Transverse colon (tissue), 4 donors: Measurements from ENCODE around the gene SGIP1. TPM values are rescaled to one million over a fixed set of nuclear protein-coding genes. Genes with fewer than 3 reads are reported as not detected.

Experiments
- DNase-seq: peaks from one replicate; pipeline ENCODE4 v3.0.0-alpha.2; 2019
- H3K27ac ChIP-seq, 4 donors: fragments of 200-600 bp; sonication (generic); 2 replicates each; pipeline ENCODE4 v1.5.1; 2016 to 2018; ENCODE audit warnings: inconsistent platforms in 4 of 4
- H3K27me3 ChIP-seq: fragments of 200-600 bp; sonication (generic); 2 replicates; pipeline ENCODE4 v1.5.1; 2017; ENCODE audit warnings: inconsistent platforms
- H3K36me3 ChIP-seq, 4 donors: fragments of 200-600 bp; sonication (generic); 2 replicates each; pipeline ENCODE4 v1.5.1; 2017 to 2019; ENCODE audit warnings: inconsistent platforms in 4 of 4
- H3K4me1 ChIP-seq, 4 donors: fragments of 200-600 bp; sonication (generic); 2 replicates each; pipeline ENCODE4 v1.5.1; 2017 to 2020; ENCODE audit warnings: inconsistent platforms in 4 of 4
- H3K4me3 ChIP-seq, 4 donors: fragments of 200-600 bp; sonication (generic); 1 replicate in 1 of 4; 2 replicates in 3 of 4; pipeline versions ENCODE4 v1.5.1 to v1.6.1; 2017 to 2019; ENCODE audit warnings: inconsistent platforms in 4 of 4
- H3K9me3 ChIP-seq, 2 donors: fragments of 200-600 bp; sonication (generic); 2 replicates each; pipeline ENCODE4 v1.5.1; 2017 to 2019; ENCODE audit warnings: inconsistent platforms in 2 of 2
- CTCF ChIP-seq, 5 experiments: fragments of 200-600 bp in 3 of 5; fragments of 450-650 bp in 2 of 5; sonication (generic) in 3 of 5; IDR thresholded peaks; 1 replicate in 2 of 5; 2 replicates in 3 of 5; pipeline ENCODE4 v1.5.1; 2016 to 2017; ENCODE audit warnings: antibody characterized with exemption in 5 of 5, inconsistent platforms in 3 of 5, mild to moderate bottlenecking in 2 of 5, moderate library complexity in 1 of 5
- EP300 ChIP-seq: sonication (generic); formaldehyde crosslinking; IDR thresholded peaks from one replicate; pipeline ENCODE4 v1.6.1; 2017; ENCODE audit warnings: antibody characterized with exemption, low read depth
- POLR2A ChIP-seq: fragments of 450-650 bp; IDR thresholded peaks from one replicate; pipeline ENCODE4 v1.6.1; 2016; ENCODE audit warnings: antibody characterized with exemption, mild to moderate bottlenecking, moderate library complexity
- POLR2AphosphoS5 ChIP-seq, 3 donors: sonication (generic); formaldehyde crosslinking; IDR thresholded peaks; one replicate each; pipeline ENCODE4 v1.6.1; 2016; ENCODE audit warnings: antibody characterized with exemption in 3 of 3
- WGBS, 2 donors: methylation state at CpG; one replicate each; pipeline ENCODE4 v1.1.5; 2018; ENCODE audit warnings: low coverage in 1 of 2; 5-methylcytosine and 5-hydroxymethylcytosine counted together
- in situ Hi-C, 4 donors: fragments of 200-750 bp; cut with MboI; loops; one replicate each; pipeline versions ENCODE4 v1.15.0 to v1.15.1; 2017; ENCODE audit warnings: low sequenced_read_pairs in 3 of 4, low pct_ligation_motif_present in 1 of 4, low pct_unique_long_range_greater_than_20kb in 1 of 4
- intact Hi-C: fragments of 100-400 bp; cut with DNase I; formaldehyde crosslinking; loops from one replicate; pipeline ENCODE4 v1.15.1; 2023; ENCODE audit warnings: low total_unique reads
- total RNA-seq, 4 donors: library from RNA; depleted of rRNA; stranded (reverse); fragments of >200 nt; gene quantifications; one replicate each; pipeline ENCODE4 v1.1.0, GENCODE V29; 2016

The SGIP1 gene
- total RNA-seq, 4 donors from 2014 or later: 1.4 to 1.8 TPM; not detected in 2

- WGBS, 2 donors: 83 to 100% methylated on average over 1 of the region's 1 CpG
- intact Hi-C loops: no loop called here
Measured at GRCh38 chr1:66760506-66760905, 226.6 kb downstream of the SGIP1 start.

GRCh38 chr1:66761221-66761620, 227.3 kb downstream of the SGIP1 start:
- Histone ChIP-seq H3K9me3 (no peaks in the 10 kb centered on the region), H3K4me1 (no peaks in the 10 kb centered on the region), H3K36me3 (no peaks in the 10 kb centered on the region), H3K27ac (no peak overlapping the region), H3K27me3 (no peaks in the 10 kb centered on the region), H3K4me3 (no peak overlapping the region)
- peak in 1 of 5 experiments; percentile 12 for TF ChIP-seq CTCF (IDR thresholded peaks at IDR 0.05)
- TF ChIP-seq POLR2A: no peak
- 42 to 45% methylated on average over 2 of the region's 2 CpGs for WGBS, 2 donors
- intact Hi-C loops (no loop called here), in situ Hi-C loops (loop anchor here (10.0 to 25.0 kb wide), 5 partner anchors 226 to 734 kb away; partner anchors contain the start of gene C1orf141 (in 1 of the 4))
- DNase-seq: no peak

More at GRCh38 chr1:66760506-66760905, 226.6 kb downstream of the SGIP1 start:
- Histone ChIP-seq H3K4me1 (no peaks in the 10 kb centered on the region), H3K36me3 (no peaks in the 10 kb centered on the region), H3K27ac (no peak overlapping the region), H3K27me3 (no peaks in the 10 kb centered on the region), H3K9me3 (no peaks in the 10 kb centered on the region), H3K4me3 (no peak overlapping the region)
- TF ChIP-seq POLR2A (no peak), EP300 (no peak), POLR2AphosphoS5 (IDR thresholded peaks at IDR 0.05) (no peak)
- DNase-seq: no peak
- in situ Hi-C loops: loop anchor here (10.0 to 25.0 kb wide), 5 partner anchors 227 to 734 kb away; partner anchors contain the start of gene C1orf141 (in 1 of the 4)

- no peaks in the 10 kb centered on the region for H3K27me3 ChIP-seq
- 25 to 31% methylated on average over 3 of the region's 3 CpGs for WGBS, 2 donors
- H3K9me3 ChIP-seq: no peaks in the 10 kb centered on the region
- H3K36me3 ChIP-seq: no peaks in the 10 kb centered on the region
- H3K4me3 ChIP-seq: no peak overlapping the region
- in situ Hi-C loops: loop anchor here (10.0 to 25.0 kb wide), 5 partner anchors 222 to 730 kb away; partner anchors contain the start of gene C1orf141 (in 1 of the 4)
- no peak overlapping the region for H3K27ac ChIP-seq
- intact Hi-C loops: loop anchor here (5.0 kb wide), 1 partner anchor 382 kb away; no protein-coding TSS in a partner anchor
- TF ChIP-seq POLR2A (no peak), CTCF (IDR thresholded peaks at IDR 0.05) (peak; percentile 64 to 77 (median 71))
- H3K4me1 ChIP-seq: no peaks in the 10 kb centered on the region
- DNase-seq: peak; percentile 30
Measured at GRCh38 chr1:66764994-66765578, 231.1 kb downstream of the SGIP1 start.

- TF ChIP-seq POLR2AphosphoS5 (IDR thresholded peaks at IDR 0.05) (no peak), EP300 (no peak), CTCF (IDR thresholded peaks at IDR 0.05) (no peak), POLR2A (no peak)
- in situ Hi-C loops (loop anchor here (10.0 to 25.0 kb wide), 5 partner anchors 220 to 727 kb away; partner anchors contain the start of gene C1orf141 (in 1 of the 4)), intact Hi-C loops (loop anchor here (5.0 kb wide), 1 partner anchor 380 kb away; no protein-coding TSS in a partner anchor)
Measured at GRCh38 chr1:66767626-66768025, 233.7 kb downstream of the SGIP1 start.

More at GRCh38 chr1:66767626-66768025, 233.7 kb downstream of the SGIP1 start:
- H3K36me3 ChIP-seq: no peaks in the 10 kb centered on the region
- H3K4me3 ChIP-seq: no peak overlapping the region
- no peaks in the 10 kb centered on the region for H3K27me3 ChIP-seq
- no peak overlapping the region for H3K27ac ChIP-seq
- DNase-seq: no peak
- no peaks in the 10 kb centered on the region for H3K9me3 ChIP-seq
- H3K4me1 ChIP-seq: no peaks in the 10 kb centered on the region
